PC-3 (cell line): ENCODE results near the gene NSRP1. TPM values are rescaled to one million over a fixed set of nuclear protein-coding genes. Genes with fewer than 3 reads are reported as not detected.

Experiments
- ATAC-seq: fragments of 200-7000 bp; cut with Tn5 transposase; 2 replicates; pipeline ENCODE4 v1.9.1; 2020; ENCODE audit warnings: mild to moderate bottlenecking, moderate library complexity
- BruUV-seq: library from RNA; stranded (reverse); fragments of 400-500 nt; replicated peaks from 2 replicates; lab custom pipeline; 2021; lab: Mats Ljungman, UMichigan
- CTCF ChIA-PET: fragments of 300-600 bp; sonication (Branson Sonifier 250); formaldehyde crosslinking; loops from one replicate; lab custom pipeline; 2022; ENCODE audit warnings: antibody characterized with exemption; lab: Charles Lee
- POLR2A ChIA-PET: fragments of 300-600 bp; sonication (Branson Sonifier 250); formaldehyde crosslinking; loops from one replicate; lab custom pipeline; 2022; ENCODE audit warnings: antibody characterized with exemption; ENCODE audit not compliant: unreplicated experiment; lab: Charles Lee
- DNase-seq: peaks from one replicate; pipeline ENCODE4 v3.0.0-alpha.2; 2015
- H2AFZ ChIP-seq: fragments of 300-600 bp; sonication (generic); 2 replicates; pipeline ENCODE4 v1.6.0; 2016; ENCODE audit warnings: antibody characterized with exemption, low read length
- H3F3A ChIP-seq: fragments of 300-600 bp; sonication (generic); one replicate; pipeline ENCODE4 v1.6.0; 2017; ENCODE audit warnings: antibody characterized with exemption, low read length, control low read depth, mild to moderate bottlenecking; ENCODE audit not compliant: unreplicated experiment
- H3K27ac ChIP-seq: fragments of 300-600 bp; sonication (generic); 2 replicates; pipeline ENCODE4 v1.5.1; 2016; ENCODE audit warnings: mild to moderate bottlenecking, low read length
- H3K27me3 ChIP-seq: fragments of 300-600 bp; sonication (generic); 2 replicates; pipeline ENCODE4 v1.6.1; 2016; ENCODE audit warnings: low read length, mixed read lengths
- H3K36me3 ChIP-seq: fragments of 300-600 bp; sonication (generic); 2 replicates; pipeline ENCODE4 v1.6.1; 2016; ENCODE audit warnings: low read depth, mixed run types, low read length, mixed read lengths
- H3K4me1 ChIP-seq: fragments of 300-600 bp; sonication (generic); 2 replicates; pipeline ENCODE4 v1.5.1; 2016; ENCODE audit warnings: low read length; ENCODE audit not compliant: insufficient read depth
- H3K4me2 ChIP-seq: fragments of 300-600 bp; sonication (generic); 2 replicates; pipeline ENCODE4 v1.6.0; 2016; ENCODE audit warnings: low read length
- H3K4me3 ChIP-seq: fragments of 300-600 bp; sonication (generic); 2 replicates; pipeline ENCODE4 v1.5.1; 2016; ENCODE audit warnings: mild to moderate bottlenecking, low read length, mixed read lengths
- H3K79me2 ChIP-seq: fragments of 300-600 bp; sonication (generic); 2 replicates; pipeline ENCODE4 v1.6.1; 2017; ENCODE audit warnings: low read length, mixed read lengths
- H3K9ac ChIP-seq: fragments of 300-600 bp; sonication (generic); 2 replicates; pipeline ENCODE4 v1.6.0; 2016; ENCODE audit warnings: mild to moderate bottlenecking, low read length
- H3K9me2 ChIP-seq: fragments of 300-600 bp; sonication (generic); replicated peaks from 2 replicates; pipeline ENCODE4 v1.6.1; 2016; ENCODE audit warnings: mixed run types, low read length, mixed read lengths
- H3K9me3 ChIP-seq: fragments of 300-600 bp; sonication (generic); 2 replicates; pipeline ENCODE4 v1.6.1; 2016; ENCODE audit warnings: low read length, mixed read lengths
- H4K20me1 ChIP-seq: fragments of 300-600 bp; sonication (generic); 2 replicates; pipeline ENCODE4 v1.6.1; 2016; ENCODE audit warnings: low read length, mixed read lengths
- EZH2 ChIP-seq: fragments of 300-600 bp; sonication (generic); IDR thresholded peaks from one replicate; pipeline ENCODE4 v1.6.1; 2017; ENCODE audit warnings: antibody characterized with exemption, mild to moderate bottlenecking, low read length; ENCODE audit not compliant: unreplicated experiment
- EZH2phosphoT487 ChIP-seq: fragments of 300-600 bp; sonication (generic); IDR thresholded peaks from 2 replicates; pipeline ENCODE4 v1.6.1; 2018; ENCODE audit warnings: mild to moderate bottlenecking, antibody characterized with exemption, low read length, borderline replicate concordance
- intact Hi-C: fragments of 100-400 bp; cut with micrococcal nuclease; formaldehyde crosslinking; loops from 2 replicates; pipeline ENCODE4 v1.9.0; 2023
- total RNA-seq: library from RNA; depleted of rRNA; stranded (reverse); fragments of >200 nt; gene quantifications from 2 replicates; pipeline ENCODE4 v1.2.3, GENCODE V29; 2014
- TF ChIP-seq, protein P1 (sequence below): fragments of 300-600 bp; sonication (generic); conservative IDR thresholded peaks from 2 replicates; pipeline ENCODE4 v1.5.1; 2017; ENCODE audit warnings: antibody characterized with exemption, low read depth, mild to moderate bottlenecking, low read length

NSRP1 gene
- total RNA-seq, 1 experiment from 2014 or later = 6.4 TPM

DNA sequence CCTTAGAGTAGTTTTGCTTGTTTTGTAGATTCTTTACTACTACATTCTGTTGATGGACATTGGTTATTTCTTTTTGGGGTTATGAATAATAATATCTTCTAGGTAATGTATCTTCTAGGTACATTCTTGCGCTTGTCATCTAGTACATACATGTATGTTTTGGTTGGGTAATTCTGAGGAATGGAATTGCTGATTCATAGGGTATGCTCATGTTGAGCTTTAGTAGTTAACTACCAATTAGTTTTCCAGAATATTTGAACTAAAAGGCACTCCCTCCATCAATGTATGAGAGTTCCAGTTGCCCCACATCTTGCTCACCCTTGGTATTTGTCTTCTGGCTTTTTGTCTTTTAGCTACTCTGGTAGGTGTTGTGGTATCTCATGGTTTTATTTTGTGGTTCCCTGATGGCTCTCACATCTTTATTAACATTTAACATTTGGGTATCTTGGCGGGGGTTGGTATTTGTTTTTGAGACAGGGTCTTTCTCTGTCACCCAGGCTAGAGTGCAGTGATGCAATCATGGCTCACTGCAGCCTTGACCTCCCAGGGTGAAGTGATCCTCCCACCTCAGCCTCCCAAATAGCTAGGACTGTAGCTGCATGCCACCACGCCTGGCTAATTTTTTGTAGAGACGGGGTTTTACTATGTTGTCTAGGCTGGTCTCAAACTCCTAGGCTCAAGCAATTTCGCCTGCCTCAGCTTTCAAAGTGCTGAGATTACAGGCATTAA is 71.8 kb downstream of the NSRP1 start:
- H3F3A ChIP-seq = no peaks in the 10 kb centered on the region
- H3K79me2 ChIP-seq = no peaks in the 10 kb centered on the region
- H3K36me3 ChIP-seq = peaks cover 7% of the 10 kb centered on the region; the same call in 1 of the 2 replicates
- BruUV-seq = no TSS peak
- H3K4me1 ChIP-seq = no peaks in the 10 kb centered on the region
- TF ChIP-seq EZH2 (no peak), EZH2phosphoT487 (no peak)
- TF ChIP-seq, protein P1, sequence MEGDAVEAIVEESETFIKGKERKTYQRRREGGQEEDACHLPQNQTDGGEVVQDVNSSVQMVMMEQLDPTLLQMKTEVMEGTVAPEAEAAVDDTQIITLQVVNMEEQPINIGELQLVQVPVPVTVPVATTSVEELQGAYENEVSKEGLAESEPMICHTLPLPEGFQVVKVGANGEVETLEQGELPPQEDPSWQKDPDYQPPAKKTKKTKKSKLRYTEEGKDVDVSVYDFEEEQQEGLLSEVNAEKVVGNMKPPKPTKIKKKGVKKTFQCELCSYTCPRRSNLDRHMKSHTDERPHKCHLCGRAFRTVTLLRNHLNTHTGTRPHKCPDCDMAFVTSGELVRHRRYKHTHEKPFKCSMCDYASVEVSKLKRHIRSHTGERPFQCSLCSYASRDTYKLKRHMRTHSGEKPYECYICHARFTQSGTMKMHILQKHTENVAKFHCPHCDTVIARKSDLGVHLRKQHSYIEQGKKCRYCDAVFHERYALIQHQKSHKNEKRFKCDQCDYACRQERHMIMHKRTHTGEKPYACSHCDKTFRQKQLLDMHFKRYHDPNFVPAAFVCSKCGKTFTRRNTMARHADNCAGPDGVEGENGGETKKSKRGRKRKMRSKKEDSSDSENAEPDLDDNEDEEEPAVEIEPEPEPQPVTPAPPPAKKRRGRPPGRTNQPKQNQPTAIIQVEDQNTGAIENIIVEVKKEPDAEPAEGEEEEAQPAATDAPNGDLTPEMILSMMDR = no peak
- DNase-seq (no peak), ATAC-seq (no peak)
- no peaks in the 10 kb centered on the region for H3K9me3 ChIP-seq
- intact Hi-C loops = no loop called here
- H3K9ac ChIP-seq = no peak overlapping the region
- H3K27ac ChIP-seq = no peak overlapping the region
- H4K20me1 ChIP-seq = no peaks in the 10 kb centered on the region
- CTCF ChIA-PET = no interaction called here
- H3K9me2 ChIP-seq = no peaks in the 10 kb centered on the region
- H3K4me2 ChIP-seq = no peak overlapping the region
- no peak overlapping the region for H2AFZ ChIP-seq
- POLR2A ChIA-PET = no interaction called here
- no peaks in the 10 kb centered on the region for H3K27me3 ChIP-seq
- no peak overlapping the region for H3K4me3 ChIP-seq

DNA sequence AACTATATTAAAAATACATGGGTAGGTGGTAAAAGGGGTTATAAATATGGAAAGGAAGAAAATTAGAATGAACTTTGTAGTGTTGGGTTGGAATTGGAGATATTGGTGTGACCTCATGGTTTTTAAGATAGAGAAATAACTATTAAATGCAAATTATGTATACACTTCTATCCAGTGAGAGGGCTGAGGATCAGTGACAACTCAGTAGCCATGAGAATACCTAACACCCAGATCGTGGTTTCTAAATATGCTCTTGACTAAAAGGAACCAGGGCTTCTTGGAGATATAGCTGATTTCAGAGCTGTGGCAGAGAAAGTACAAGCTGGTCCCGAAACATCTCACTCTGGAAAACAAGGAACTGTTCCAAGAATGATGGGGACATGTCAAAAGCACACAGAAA is 74.5 kb downstream of the NSRP1 start:
- TF ChIP-seq EZH2phosphoT487 (no peak), EZH2 (no peak)
- TF ChIP-seq, protein P1 = no peak
- Histone ChIP-seq H3F3A (no peaks in the 10 kb centered on the region), H3K4me3 (no peak overlapping the region), H3K27ac (no peak overlapping the region), H4K20me1 (no peaks in the 10 kb centered on the region), H3K4me1 (no peaks in the 10 kb centered on the region), H3K36me3 (no peaks in the 10 kb centered on the region), H3K4me2 (no peak overlapping the region), H3K79me2 (no peaks in the 10 kb centered on the region), H3K9me3 (no peaks in the 10 kb centered on the region), H3K27me3 (no peaks in the 10 kb centered on the region), H3K9me2 (no peaks in the 10 kb centered on the region), H2AFZ (no peak overlapping the region), H3K9ac (no peak overlapping the region)
- ChIA-PET POLR2A (no interaction called here), CTCF (no interaction called here)
- DNase-seq (no peak), ATAC-seq (no peak)
- intact Hi-C loops = no loop called here
- no TSS peak for BruUV-seq

DNA sequence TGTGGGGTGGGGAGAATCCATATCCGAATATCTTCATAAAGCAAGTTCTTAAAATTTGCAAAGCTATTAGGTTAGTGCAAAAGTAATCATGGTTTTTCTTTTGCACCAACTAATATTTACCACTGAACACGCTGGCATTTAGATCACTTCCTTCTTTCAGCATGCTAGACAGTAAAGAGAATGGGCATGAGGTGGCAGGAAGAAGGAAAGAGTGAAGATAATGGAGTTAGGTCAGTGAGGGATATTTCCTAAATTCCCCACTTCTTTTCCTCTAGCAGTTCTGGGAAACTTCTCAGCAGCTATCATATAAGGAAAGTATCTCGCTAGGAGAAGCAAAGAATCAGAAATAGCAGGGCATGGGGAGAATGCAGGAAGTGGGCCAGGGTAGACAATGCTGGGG is 79.9 kb downstream of the NSRP1 start:
- no peak overlapping the region for H3K27ac ChIP-seq
- intact Hi-C loops = no loop called here
- ATAC-seq = no peak
- H3K4me2 ChIP-seq = no peak overlapping the region
- H2AFZ ChIP-seq = no peak overlapping the region
- POLR2A ChIA-PET = no interaction called here
- no TSS peak for BruUV-seq
- H3K27me3 ChIP-seq = no peaks in the 10 kb centered on the region
- no peak overlapping the region for H3K4me3 ChIP-seq
- H3K79me2 ChIP-seq = no peaks in the 10 kb centered on the region
- H3F3A ChIP-seq = no peaks in the 10 kb centered on the region
- no peak for TF ChIP-seq EZH2
- TF ChIP-seq, protein P1 = no peak
- TF ChIP-seq EZH2phosphoT487 = no peak
- no peaks in the 10 kb centered on the region for H3K9me3 ChIP-seq
- DNase-seq = no peak
- H4K20me1 ChIP-seq = no peaks in the 10 kb centered on the region
- CTCF ChIA-PET = no interaction called here
- no peak overlapping the region for H3K9ac ChIP-seq
- no peaks in the 10 kb centered on the region for H3K9me2 ChIP-seq
- no peaks in the 10 kb centered on the region for H3K36me3 ChIP-seq
- no peaks in the 10 kb centered on the region for H3K4me1 ChIP-seq
